Sigmoid colon (tissue), 4 donors: ENCODE measurements around the gene COL6A5.

Experiments used
- EP300 ChIP-seq, 4 donors: sonication (generic); formaldehyde crosslinking; IDR thresholded peaks; one replicate each; pipeline ENCODE4 v1.6.1; 2017; ENCODE audit warnings: antibody characterized with exemption in 4 of 4
- POLR2A ChIP-seq, 2 donors: fragments of 450-650 bp; IDR thresholded peaks; one replicate each; pipeline ENCODE4 v1.6.1; 2016; ENCODE audit warnings: antibody characterized with exemption in 2 of 2, mild to moderate bottlenecking in 2 of 2, moderate library complexity in 2 of 2
- POLR2AphosphoS5 ChIP-seq, 4 donors: sonication (generic); formaldehyde crosslinking; IDR thresholded peaks; one replicate each; pipeline ENCODE4 v1.6.1; 2017; ENCODE audit warnings: antibody characterized with exemption in 4 of 4
- TF ChIP-seq, protein P1 (sequence below), 4 experiments: fragments of 450-650 bp in 3 of 4; fragments of 200-600 bp in 1 of 4; IDR thresholded peaks; one replicate each; pipeline ENCODE4 v1.5.1; 2016 to 2019; ENCODE audit warnings: antibody characterized with exemption in 4 of 4, mild to moderate bottlenecking in 3 of 4, moderate library complexity in 2 of 4

DNA sequence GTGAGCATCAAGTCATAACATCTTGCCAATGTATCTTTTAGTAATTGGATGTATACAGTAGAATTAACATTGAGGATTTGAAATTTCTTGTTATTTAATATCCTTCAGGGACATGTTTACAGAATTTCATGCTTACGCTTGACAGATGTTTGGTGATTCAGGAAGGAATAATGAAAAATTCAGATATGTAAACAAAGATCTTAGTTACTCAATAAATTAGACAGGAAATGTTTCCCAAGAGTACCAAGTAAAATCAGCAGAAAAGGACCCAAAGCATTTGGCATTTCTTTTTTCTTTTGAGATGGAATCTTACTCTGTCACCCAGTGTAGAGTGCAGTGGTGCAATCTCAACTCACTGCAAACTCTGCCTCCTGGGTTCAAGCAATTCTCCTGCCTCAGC, 4.7 kb upstream of the COL6A5 start:
- no peak for TF ChIP-seq POLR2A (IDR thresholded peaks at IDR 0.05)
- TF ChIP-seq, protein P1, sequence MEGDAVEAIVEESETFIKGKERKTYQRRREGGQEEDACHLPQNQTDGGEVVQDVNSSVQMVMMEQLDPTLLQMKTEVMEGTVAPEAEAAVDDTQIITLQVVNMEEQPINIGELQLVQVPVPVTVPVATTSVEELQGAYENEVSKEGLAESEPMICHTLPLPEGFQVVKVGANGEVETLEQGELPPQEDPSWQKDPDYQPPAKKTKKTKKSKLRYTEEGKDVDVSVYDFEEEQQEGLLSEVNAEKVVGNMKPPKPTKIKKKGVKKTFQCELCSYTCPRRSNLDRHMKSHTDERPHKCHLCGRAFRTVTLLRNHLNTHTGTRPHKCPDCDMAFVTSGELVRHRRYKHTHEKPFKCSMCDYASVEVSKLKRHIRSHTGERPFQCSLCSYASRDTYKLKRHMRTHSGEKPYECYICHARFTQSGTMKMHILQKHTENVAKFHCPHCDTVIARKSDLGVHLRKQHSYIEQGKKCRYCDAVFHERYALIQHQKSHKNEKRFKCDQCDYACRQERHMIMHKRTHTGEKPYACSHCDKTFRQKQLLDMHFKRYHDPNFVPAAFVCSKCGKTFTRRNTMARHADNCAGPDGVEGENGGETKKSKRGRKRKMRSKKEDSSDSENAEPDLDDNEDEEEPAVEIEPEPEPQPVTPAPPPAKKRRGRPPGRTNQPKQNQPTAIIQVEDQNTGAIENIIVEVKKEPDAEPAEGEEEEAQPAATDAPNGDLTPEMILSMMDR (IDR thresholded peaks at IDR 0.05): no peak
- no peak for TF ChIP-seq POLR2AphosphoS5 (IDR thresholded peaks at IDR 0.05)
- no peak for TF ChIP-seq EP300 (IDR thresholded peaks at IDR 0.05)
